ENCODE data around the gene ASPRV1. TPM values are rescaled to one million over a fixed set of nuclear protein-coding genes. Genes with fewer than 3 reads are reported as not detected.

ASPRV1 gene
- total and polyA plus RNA-seq, 10 of the 15 experiments (the other 5 are each of a cell fraction or from before 2014, with no cell fraction given) = 0.11 to 1.1 (median 0.33) TPM

- TF ChIP-seq SREBF1 (IDR thresholded peaks at IDR 0.05; ENCODE audit: low read length) = no peak
- TF ChIP-seq NR2F1 (conservative IDR thresholded peaks at IDR 0.05) = no peak
- TF ChIP-seq, protein P1, sequence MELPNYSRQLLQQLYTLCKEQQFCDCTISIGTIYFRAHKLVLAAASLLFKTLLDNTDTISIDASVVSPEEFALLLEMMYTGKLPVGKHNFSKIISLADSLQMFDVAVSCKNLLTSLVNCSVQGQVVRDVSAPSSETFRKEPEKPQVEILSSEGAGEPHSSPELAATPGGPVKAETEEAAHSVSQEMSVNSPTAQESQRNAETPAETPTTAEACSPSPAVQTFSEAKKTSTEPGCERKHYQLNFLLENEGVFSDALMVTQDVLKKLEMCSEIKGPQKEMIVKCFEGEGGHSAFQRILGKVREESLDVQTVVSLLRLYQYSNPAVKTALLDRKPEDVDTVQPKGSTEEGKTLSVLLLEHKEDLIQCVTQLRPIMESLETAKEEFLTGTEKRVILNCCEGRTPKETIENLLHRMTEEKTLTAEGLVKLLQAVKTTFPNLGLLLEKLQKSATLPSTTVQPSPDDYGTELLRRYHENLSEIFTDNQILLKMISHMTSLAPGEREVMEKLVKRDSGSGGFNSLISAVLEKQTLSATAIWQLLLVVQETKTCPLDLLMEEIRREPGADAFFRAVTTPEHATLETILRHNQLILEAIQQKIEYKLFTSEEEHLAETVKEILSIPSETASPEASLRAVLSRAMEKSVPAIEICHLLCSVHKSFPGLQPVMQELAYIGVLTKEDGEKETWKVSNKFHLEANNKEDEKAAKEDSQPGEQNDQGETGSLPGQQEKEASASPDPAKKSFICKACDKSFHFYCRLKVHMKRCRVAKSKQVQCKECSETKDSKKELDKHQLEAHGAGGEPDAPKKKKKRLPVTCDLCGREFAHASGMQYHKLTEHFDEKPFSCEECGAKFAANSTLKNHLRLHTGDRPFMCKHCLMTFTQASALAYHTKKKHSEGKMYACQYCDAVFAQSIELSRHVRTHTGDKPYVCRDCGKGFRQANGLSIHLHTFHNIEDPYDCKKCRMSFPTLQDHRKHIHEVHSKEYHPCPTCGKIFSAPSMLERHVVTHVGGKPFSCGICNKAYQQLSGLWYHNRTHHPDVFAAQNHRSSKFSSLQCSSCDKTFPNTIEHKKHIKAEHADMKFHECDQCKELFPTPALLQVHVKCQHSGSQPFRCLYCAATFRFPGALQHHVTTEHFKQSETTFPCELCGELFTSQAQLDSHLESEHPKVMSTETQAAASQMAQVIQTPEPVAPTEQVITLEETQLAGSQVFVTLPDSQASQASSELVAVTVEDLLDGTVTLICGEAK (IDR thresholded peaks at IDR 0.05; ENCODE audit: borderline replicate concordance) = no peak
- TF ChIP-seq, protein P2, sequence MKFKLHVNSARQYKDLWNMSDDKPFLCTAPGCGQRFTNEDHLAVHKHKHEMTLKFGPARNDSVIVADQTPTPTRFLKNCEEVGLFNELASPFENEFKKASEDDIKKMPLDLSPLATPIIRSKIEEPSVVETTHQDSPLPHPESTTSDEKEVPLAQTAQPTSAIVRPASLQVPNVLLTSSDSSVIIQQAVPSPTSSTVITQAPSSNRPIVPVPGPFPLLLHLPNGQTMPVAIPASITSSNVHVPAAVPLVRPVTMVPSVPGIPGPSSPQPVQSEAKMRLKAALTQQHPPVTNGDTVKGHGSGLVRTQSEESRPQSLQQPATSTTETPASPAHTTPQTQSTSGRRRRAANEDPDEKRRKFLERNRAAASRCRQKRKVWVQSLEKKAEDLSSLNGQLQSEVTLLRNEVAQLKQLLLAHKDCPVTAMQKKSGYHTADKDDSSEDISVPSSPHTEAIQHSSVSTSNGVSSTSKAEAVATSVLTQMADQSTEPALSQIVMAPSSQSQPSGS (IDR thresholded peaks at IDR 0.05; ENCODE audit: low read length) = no peak
- TF ChIP-seq, protein P3, sequence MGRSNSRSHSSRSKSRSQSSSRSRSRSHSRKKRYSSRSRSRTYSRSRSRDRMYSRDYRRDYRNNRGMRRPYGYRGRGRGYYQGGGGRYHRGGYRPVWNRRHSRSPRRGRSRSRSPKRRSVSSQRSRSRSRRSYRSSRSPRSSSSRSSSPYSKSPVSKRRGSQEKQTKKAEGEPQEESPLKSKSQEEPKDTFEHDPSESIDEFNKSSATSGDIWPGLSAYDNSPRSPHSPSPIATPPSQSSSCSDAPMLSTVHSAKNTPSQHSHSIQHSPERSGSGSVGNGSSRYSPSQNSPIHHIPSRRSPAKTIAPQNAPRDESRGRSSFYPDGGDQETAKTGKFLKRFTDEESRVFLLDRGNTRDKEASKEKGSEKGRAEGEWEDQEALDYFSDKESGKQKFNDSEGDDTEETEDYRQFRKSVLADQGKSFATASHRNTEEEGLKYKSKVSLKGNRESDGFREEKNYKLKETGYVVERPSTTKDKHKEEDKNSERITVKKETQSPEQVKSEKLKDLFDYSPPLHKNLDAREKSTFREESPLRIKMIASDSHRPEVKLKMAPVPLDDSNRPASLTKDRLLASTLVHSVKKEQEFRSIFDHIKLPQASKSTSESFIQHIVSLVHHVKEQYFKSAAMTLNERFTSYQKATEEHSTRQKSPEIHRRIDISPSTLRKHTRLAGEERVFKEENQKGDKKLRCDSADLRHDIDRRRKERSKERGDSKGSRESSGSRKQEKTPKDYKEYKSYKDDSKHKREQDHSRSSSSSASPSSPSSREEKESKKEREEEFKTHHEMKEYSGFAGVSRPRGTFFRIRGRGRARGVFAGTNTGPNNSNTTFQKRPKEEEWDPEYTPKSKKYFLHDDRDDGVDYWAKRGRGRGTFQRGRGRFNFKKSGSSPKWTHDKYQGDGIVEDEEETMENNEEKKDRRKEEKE (IDR thresholded peaks at IDR 0.05) = no peak
- no peak for TF ChIP-seq RCOR1 (conservative IDR thresholded peaks at IDR 0.05; ENCODE audit: low read depth, low read length)
Measured at GRCh38 chr2:69931832-69932595, 29.4 kb downstream of the ASPRV1 start (continued).
